GM19397 (cell line): ENCODE data around the gene MPDU1.
"Not testable (repeated sequence)": the region's sequence is repeated elsewhere in the genome, so short reads cannot be mapped to it uniquely, and the experiment has no call there.

Source experiments
- ATAC-seq: cut with Tn5 transposase; IDR thresholded peaks from one replicate; pipeline ENCODE4 v1.9.1; 2021; ENCODE audit warnings: mild to moderate bottlenecking, moderate library complexity; ENCODE audit not compliant: unreplicated experiment

Gene MPDU1

DNA sequence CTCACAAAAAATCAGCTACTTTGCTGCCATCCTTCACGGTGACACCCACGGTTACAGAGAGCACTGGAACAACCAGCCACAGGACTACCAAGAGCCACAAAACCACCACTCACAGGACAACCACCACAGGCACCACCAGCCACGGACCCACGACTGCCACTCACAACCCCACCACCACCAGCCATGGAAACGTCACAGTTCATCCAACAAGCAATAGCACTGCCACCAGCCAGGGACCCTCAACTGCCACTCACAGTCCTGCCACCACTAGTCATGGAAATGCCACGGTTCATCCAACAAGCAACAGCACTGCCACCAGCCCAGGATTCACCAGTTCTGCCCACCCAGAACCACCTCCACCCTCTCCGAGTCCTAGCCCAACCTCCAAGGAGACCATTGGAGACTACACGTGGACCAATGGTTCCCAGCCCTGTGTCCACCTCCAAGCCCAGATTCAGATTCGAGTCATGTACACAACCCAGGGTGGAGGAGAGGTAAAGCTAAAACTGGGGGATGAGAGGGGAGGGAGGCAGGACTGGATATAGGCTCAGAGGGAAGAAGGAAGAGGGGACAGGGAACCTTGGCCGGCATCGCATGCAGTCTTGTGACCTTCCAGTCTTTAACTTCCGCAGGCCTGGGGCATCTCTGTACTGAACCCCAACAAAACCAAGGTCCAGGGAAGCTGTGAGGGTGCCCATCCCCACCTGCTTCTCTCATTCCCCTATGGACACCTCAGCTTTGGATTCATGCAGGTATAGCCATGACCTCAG lies 3.6 kb upstream of the MPDU1 start:
- no peak for ATAC-seq

DNA sequence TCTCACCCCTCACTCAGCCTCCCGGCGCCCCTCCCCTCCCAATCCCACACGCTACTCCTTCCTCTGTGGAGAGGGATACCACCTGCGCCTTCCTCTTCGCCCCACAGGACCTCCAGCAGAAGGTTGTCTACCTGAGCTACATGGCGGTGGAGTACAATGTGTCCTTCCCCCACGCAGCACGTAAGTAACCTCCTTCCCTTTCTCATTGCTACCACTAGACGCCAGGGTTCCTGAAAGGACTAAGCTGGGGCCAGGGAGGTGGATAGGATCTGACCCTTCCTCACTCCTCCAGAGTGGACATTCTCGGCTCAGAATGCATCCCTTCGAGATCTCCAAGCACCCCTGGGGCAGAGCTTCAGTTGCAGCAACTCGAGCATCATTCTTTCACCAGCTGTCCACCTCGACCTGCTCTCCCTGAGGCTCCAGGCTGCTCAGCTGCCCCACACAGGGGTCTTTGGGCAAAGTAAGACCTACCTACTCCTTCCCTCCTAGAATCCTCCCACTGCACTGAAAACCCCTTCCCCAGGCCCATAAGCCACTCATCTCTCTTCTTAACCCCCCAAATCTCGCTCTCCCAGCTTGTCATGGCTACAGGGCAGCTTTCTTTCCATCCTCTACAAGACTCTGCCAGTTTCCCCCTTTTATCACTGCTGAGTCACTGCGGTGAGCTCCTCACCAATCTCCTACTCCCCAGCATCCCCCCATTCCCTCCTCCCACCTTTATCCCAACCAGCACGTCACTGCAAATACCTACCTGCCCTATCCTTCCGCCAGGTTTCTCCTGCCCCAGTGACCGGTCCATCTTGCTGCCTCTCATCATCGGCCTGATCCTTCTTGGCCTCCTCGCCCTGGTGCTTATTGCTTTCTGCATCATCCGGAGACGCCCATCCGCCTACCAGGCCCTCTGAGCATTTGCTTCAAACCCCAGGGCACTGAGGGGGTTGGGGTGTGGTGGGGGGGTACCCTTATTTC lies 2.8 kb upstream of the MPDU1 start:
- ATAC-seq = no peak

DNA sequence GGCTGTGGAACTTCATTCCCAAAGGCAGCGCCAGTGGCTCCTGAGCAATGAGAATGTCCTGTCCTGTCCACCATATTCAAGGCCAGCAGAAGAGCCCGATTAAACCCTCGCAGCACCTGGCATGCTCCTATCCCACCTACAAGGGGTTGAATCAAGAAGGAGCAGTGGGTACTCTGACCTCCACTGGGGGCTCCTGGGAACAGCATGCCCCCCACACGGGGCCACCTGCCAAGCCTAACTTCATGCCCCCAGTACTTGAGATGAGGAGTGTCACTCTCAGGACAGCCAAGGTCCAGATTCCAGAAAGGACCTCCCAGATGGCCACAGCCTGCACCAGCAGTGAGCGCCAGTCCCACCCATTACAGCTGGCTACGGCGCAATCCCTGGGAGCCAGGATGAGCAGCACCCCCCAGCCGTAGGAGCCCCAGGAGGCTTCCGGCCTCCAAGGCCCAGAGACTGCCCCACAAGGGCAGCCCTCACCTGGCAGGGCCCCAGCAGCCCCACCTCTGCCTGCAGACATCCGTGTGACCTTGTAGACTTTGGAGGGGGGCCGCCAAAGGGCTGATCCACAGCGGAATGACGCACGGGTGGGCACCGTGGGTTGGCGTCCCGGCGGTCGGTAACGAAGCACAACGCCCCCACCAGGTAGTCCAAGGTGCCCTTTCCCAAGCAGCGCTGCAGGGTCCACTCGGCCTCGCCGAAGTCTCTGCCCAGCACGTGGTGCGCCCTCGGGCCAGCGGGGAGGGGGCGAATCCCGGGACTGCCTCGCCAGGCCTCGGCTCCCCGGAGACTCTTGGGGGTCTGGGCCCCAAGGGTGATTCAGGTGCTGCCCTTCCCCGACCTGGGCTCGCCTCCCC lies 1.0 kb upstream of the MPDU1 start:
- ATAC-seq = no peak

DNA sequence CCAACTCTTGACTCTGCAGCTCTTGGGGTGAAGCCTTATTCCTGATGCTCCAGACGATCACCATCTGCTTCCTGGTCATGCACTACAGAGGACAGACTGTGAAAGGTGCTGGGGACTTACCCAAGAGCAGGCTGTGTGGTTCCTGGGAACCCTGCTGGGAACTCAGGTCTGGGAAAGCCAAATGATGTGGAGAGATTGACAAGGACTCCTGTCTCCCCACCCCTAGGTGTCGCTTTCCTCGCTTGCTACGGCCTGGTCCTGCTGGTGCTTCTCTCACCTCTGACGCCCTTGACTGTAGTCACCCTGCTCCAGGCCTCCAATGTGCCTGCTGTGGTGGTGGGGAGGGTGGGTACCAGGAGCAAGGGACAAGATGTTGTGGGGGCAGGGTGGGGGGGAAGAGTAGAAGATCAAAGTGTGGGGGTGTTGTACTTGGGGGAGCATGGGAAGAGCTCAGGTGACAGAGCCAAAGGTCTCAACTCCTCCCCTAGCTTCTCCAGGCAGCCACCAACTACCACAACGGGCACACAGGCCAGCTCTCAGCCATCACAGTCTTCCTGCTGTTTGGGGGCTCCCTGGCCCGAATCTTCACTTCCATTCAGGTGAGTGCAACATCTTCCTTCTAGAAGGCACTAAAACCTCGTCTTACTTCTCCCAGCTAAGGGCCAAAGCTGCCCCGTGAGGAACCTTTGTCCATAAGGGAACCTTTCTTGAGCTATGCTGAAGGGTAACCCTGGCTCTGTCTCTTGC lies 3.2 kb downstream of the MPDU1 start:
- ATAC-seq = no peak

DNA sequence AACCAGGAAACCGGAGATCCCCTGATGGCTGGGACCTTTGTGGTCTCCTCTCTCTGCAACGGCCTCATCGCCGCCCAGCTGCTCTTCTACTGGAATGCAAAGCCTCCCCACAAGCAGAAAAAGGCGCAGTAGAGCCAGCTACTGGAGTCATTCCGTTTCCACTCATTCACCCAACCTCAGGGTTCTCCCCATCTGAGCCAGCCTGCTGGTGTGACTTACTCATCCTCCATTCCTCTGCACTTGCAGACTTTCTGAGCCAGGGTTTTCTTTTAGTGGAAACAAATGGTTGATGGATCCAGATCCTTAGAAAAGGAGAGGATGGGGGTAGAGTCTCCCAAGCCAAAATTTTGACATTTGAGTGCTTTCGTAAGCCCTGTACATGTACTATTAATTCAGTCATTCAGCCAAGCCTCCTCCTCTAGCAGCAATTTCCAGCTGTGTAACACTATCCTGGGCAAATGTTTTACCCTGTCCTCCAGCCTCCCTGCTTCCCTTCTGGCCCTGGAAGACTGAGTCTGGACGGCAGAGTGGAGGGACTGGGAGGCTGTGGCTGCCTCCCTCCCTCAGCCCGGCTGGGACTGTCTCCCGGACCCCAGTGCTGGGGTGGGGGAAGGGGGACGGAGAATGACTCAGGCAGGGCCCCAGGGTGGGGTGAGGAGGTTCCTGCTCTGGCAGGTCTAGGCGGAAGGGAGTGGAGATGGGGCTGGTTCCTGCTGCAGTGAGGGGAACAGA lies 3.9 kb downstream of the MPDU1 start:
- ATAC-seq = no peak

DNA sequence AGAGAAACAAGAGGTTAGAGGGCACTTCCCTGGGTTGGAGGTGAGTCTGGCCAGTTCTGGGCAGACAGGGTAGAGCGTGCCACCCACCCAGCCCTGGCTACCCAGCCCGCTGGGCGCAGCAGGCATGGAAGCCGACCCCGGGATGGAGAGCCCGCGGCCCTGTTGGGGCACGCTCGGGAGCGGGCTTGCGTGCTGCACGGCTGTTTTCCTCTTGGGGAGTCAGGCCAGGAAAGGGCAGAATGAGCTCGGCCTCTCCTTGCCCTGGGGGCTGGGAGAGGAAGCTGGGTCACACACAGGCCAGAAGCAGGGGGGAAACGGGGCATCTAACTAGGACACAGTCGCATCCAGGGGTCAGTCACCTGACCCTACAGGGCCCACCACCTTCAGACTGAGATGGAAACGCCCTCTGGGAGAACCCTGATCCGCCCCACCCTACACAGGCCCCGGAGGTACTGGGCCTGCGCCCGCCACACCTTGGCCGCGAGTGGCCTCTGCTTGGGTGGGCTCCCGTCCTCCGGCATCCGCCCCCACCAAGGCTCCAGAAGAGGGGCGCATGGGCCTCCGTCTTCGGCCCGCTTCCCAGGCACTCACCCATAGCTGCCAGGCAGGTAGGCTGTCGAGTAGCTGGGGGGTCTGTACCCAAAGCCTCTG lies 5.0 kb downstream of the MPDU1 start:
- no peak for ATAC-seq

DNA sequence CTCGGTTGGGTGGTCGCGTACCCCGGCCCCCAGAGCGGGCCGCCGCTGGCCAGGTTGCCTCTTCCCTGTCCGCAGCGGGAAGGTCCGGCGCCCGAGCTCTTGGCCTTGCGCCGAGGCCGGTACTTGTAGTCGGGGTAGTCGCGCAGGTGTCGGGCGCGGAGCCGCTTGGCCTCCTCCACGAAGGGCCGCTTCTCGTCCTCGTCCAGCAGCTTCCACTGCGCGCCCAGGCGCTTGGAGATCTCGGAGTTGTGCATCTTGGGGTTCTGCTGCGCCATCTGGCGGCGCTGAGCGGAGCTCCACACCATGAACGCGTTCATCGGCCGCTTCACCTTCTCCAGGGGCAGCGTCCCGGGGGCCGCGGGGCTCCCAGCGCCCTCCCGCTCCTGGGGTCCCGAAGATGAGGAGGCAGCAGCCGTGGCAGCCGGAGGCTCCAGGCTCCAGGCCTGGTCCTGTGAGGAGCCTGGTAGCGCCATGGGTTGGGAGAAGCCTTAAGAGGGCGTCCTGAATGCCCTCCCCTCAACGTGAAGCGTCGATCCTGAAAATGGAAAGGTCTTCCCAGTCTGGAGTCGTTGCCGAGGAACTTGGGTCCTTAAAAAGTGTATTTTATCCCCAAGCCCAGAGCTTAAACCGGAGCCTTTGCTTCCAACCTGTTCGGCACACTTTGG lies 5.7 kb downstream of the MPDU1 start:
- no peak for ATAC-seq

DNA sequence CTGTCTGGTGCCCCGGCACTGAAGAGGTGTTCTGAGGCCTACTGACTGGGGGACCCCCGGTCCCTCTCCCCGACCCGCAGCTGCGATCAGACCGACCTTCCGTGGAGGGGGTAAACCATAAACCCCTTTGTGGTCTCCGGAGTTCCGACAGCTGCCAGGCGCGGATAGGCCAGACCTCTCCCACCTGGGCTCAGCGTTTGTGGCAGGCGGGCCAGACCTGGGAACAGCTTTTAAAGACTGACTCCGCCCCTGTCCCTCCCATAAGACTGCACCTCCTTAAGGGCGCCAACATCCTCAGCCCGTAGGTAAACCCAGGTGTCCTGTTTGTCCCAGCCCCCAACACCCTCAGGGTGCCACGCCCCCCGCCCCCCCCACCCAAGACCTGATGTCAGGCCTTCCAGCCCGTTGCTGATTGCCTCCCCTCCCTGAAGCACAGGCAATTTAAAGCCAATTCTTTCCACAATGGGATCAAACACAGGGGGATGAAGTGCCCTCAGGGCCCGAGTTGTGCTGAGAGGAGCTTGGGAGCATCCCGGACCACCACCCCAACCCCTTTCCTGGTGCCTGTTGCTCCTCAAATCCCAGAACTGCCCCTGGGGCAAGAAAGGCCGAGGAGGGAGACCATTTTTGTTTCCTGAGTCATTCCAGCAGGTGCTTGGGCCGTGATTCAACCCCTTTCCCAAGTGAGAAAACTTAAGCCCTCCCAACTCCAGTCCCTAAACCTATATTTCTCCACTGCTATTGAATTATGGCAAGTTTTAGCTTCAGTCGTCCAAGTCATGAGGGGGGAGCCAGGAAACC lies 6.4 kb downstream of the MPDU1 start, which contains the start of gene SOX15:
Gene SOX15 (minus strand): TSS at position 204 of the 801 bp plus-strand sequence. CDS start 418 bp downstream, outside the sequence.
- no peak for ATAC-seq

DNA sequence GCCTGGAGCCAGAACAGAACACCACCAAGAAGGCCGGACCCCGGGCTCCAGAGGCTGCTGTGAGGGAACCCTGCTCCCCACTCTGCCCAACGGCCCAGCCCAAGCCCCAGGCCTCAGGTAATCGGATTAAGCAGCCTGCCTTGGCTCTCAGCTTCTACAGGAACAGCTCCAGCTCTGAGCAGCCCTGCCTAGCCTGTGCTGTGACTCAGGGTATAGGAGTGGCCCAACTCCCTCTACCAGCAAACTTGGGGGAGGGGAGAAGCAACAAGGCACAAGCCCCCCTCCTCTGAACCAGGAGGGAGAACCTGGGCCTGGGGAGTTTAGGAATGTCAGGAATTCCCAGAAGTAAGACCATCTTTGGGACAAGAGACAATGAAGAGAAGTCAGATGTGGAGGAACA lies 7.1 kb downstream of the MPDU1 start:
- ATAC-seq = no peak

DNA sequence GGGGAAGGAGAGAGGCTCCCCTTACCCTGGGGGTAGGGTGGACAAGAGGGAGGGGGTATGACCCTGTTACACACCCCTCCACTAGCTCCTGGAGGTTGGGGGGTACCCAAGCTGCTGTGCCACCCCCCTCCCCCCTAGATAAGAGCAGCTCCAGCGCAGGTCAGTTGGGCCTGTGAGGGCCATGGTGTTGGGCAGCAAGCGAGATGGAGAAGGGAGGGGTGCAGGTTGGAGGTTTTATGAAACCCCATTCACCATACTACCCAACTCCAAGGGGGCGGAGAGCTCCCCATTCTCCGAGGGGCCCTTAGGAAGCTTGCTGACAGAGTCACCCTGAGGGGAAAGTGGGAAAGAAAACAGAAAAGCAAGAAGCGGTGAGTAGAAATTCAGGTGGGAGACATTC lies 7.9 kb downstream of the MPDU1 start:
- ATAC-seq = no peak

DNA sequence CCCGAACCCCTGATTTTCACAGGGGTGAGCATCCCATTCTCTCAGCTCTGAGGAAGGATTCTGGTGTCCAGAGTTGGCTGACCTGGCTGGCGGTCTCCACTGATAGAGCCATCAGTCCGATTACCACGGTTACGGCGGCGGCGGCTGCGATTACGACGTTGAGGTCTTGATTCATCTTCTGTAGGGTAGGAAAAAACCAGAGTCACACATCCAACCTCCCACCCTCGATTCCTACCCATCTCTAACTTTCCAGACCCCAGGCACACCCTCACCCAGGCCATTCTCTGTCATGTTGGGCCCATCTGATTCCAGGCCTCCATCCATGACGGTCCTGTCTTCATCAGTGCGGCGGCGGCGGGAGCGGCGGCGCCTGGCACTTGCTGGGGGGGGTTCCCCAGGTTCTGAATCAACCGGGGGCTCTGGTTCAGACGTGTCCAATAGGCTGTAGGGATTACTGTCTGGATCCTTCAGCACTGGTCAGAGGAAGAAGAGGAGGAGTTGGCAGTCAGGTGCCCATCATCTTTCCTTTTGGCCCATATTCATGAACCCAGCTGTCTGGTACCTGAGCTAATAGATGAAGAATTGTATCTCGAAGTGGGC lies 8.9 kb downstream of the MPDU1 start:
- no peak for ATAC-seq

DNA sequence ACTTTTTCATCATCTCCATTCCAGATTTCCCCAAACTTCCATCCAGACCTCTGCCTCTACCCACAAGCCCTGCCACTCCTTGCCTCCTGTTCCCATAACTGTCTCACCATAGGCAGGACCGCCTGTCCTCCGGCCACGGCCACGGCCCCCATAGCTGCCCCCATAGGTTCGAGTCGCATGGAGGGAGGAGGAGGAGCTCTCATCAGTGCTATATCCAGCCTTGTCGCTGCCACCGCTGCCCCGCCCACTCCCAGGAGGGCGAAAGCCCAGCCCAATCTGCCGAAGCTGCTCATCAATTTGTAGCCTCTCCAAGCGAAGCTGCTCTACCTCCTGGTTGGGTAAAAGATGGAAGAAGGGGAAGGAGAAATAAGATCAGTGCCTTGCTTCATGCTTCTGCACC lies 9.6 kb downstream of the MPDU1 start:
- no peak for ATAC-seq

DNA sequence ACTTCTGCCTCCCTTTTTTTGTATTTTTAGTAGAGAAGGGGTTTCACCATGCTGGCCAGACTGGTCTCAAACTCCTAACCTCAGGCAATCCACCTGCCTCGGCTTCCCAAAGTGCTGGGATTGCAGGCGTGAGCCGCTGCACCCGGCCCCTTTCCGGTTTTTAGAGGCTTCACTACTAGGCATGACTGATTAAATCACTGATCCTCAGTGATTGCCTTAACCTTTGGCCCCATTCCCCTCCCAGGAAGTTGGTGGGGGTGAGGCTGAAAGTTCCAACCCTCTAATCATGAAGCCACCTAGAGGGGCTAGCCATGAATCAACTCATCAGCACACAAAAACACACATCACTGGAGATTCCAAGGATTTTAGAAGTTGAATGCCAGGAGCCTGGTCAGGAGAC lies 13.9 kb downstream of the MPDU1 start:
- not testable (repeated sequence) for ATAC-seq

DNA sequence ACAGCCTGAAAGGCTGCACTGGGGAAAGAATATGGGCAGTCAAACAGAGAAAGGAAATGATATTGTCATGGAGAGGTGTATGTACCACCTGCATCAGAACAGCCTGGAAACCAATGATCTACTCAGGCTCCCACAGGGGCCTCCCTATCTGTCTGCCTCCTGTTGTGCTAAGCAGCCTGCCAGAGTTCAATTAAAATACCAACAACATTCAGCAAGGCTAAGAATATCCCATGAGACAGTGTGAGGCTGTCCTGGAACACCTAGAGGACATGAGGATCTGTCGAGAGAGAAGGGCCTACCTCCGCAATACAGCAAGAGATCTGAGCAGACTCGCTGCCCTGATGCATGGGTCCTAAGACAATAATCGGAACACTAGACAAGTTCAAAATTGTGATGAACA lies 22.6 kb downstream of the MPDU1 start:
- no peak for ATAC-seq

DNA sequence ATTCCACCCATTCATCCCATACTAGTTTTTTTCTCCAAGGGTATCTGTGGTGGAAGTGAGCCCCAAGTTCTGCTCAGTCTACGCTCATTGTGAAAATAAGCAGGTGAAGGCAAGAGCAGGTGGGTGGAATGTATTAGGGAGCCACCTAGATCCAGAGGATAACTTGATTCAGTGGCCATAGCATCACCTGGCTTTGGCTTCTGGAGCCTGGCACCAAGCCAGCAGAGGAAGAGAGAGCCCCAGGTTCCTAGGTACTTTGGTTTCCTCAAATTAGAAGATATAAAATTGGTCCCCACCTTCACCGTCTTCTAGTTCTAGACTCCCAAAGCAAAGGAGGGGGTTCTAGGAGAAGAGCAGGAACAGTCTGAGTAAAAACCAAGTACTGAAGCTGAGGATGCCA lies 27.0 kb downstream of the MPDU1 start:
- ATAC-seq = no peak

DNA sequence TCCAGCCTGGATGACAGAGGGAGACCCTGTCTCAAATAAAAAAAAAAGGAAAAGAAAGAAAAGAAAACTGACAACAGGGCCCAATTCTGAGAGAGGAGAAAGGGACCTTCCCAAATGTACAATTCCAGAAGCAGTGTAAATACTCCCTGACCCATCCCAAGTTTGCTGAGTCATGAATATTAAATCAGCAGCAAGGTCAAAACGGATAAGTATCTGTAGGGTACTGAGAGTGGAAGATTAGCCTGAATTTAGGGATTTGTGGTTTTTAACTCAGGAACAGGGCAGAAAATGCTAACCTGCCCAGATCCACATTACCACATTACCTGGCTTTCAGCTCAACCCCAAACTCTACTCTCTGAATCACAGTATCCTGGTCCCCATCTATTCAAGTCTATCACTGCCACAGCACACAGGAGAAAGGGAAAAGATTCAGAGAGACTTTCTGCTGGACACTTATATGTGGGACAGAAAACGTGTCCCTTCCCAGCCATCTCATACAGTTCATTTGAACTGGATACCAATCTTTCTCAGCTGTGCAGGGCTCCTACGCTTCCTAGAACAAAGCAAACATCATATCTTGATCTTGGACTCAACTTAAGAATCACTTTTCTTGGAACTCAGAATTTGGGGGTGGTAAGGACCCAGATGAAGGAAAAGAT lies 28.1 kb downstream of the MPDU1 start:
- no peak for ATAC-seq

DNA sequence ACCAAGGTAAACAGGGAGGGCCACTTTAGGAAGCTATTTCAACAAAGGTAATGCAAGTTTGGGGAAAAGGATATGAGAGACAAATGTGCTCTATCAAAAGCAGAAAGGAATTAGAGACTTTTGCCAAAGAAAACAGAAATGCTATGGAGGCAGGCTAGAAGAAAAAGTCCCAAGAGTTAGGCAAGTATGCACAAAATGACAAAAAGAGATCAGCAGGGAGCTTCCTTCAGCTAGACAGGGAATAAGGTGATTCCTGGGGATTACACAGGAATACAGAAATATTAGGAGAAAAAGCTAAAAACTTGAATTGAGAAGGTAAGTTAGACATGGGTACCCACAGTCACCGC lies 28.6 kb downstream of the MPDU1 start:
- ATAC-seq = no peak
